Lower lobe of right lung (tissue), 2 donors: ENCODE measurements around the gene NLRP6. TPM values are rescaled to one million over a fixed set of nuclear protein-coding genes. Genes with fewer than 3 reads are reported as not detected.
"Not testable (repeated sequence)": the region's sequence is repeated elsewhere in the genome, so short reads cannot be mapped to it uniquely, and the experiment has no call there.

Experiments used
- ATAC-seq, 2 donors: fragments of 200-7000 bp; cut with Tn5 transposase; one replicate each; pipeline ENCODE4 v1.9.1; 2020 to 2022; ENCODE audit warnings: mild to moderate bottlenecking in 2 of 2, moderate library complexity in 2 of 2
- DNase-seq: peaks from one replicate; pipeline ENCODE4 v3.0.0-alpha.2; 2020
- H3K27ac ChIP-seq: fragments of 200-600 bp; one replicate; pipeline ENCODE4 v1.8.0; 2022
- H3K27me3 ChIP-seq: fragments of 200-600 bp; one replicate; pipeline ENCODE4 v1.8.0; 2022; ENCODE audit warnings: low read depth
- H3K36me3 ChIP-seq: fragments of 200-600 bp; one replicate; pipeline ENCODE4 v1.8.0; 2022; ENCODE audit warnings: mild to moderate bottlenecking
- H3K4me1 ChIP-seq: fragments of 200-600 bp; one replicate; pipeline ENCODE4 v1.8.0; 2022
- H3K4me3 ChIP-seq: fragments of 200-600 bp; one replicate; pipeline ENCODE4 v1.8.0; 2022; ENCODE audit warnings: mild to moderate bottlenecking
- H3K9me3 ChIP-seq: fragments of 200-600 bp; one replicate; pipeline ENCODE4 v1.8.0; 2022
- intact Hi-C: fragments of 100-400 bp; cut with DNase I; formaldehyde crosslinking; loops from one replicate; pipeline ENCODE4 v1.11.0; 2022
- total RNA-seq: library from RNA; stranded (reverse); fragmentation: NEBNext Ultra II Directional; extraction: Animal tissue kit (Norgen Biotek cat#: 25700); gene quantifications from one replicate; pipeline ENCODE4 v1.2.1, GENCODE V29; 2021
- TF ChIP-seq, protein P1 (sequence below): fragments of 200-600 bp; IDR thresholded peaks from one replicate; pipeline ENCODE4 v1.8.0; 2022; ENCODE audit warnings: antibody characterized with exemption, mild to moderate bottlenecking
- donor health status: DM: no; HTN: yes; CAD: no; lungs with severe emphysema.

The NLRP6 gene
- total RNA-seq, 1 donor from 2014 or later, result 1.3 TPM

- Histone ChIP-seq H3K27ac (peak overlapping the region; percentile 82), H3K27me3 (no peaks in the 10 kb centered on the region), H3K9me3 (no peaks in the 10 kb centered on the region), H3K4me1 (peaks cover 54% of the 10 kb centered on the region), H3K4me3 (peak overlapping the region; percentile 61), H3K36me3 (no peaks in the 10 kb centered on the region)
- intact Hi-C loops, result no loop called here
- DNase-seq (no peak), ATAC-seq (no peak)
- TF ChIP-seq, protein P1, sequence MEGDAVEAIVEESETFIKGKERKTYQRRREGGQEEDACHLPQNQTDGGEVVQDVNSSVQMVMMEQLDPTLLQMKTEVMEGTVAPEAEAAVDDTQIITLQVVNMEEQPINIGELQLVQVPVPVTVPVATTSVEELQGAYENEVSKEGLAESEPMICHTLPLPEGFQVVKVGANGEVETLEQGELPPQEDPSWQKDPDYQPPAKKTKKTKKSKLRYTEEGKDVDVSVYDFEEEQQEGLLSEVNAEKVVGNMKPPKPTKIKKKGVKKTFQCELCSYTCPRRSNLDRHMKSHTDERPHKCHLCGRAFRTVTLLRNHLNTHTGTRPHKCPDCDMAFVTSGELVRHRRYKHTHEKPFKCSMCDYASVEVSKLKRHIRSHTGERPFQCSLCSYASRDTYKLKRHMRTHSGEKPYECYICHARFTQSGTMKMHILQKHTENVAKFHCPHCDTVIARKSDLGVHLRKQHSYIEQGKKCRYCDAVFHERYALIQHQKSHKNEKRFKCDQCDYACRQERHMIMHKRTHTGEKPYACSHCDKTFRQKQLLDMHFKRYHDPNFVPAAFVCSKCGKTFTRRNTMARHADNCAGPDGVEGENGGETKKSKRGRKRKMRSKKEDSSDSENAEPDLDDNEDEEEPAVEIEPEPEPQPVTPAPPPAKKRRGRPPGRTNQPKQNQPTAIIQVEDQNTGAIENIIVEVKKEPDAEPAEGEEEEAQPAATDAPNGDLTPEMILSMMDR, result no peak
Observed at GRCh38 chr11:315516-315994, 37.3 kb downstream of the NLRP6 start.

DNA sequence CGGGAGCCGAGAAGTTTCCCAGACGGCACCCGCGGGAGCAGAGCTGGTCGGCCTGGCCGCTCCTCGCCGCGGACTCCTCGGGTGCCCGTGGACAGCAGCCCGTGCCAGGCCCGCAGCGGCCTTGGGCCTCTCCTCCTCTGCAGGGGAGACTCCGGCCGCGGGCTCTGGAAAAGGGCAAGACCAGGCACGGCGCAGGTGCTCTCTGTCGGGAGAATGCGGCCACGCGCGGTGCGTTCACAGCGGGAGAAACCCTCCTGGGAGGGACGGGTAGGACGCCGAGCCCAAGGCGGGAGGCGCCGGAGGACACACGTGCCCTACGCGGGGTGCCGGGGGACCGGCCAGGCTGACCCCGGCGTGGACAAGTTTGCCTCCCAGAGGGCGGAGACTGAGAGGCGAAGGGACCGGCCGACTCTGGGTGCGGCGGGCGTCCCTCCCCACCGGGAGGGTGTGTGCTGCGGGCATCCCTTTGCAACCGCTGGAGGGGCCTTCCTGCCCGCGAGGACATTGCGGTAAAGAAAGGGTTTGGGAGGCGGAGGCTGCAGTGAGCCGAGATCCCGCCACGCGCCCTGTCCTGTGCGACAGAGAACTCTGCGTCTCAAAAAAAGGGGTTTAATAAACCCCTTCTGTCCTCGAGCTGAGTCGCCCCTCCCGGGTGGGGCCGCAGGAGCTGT lies 38.0 kb downstream of the NLRP6 start:
- H3K27me3 ChIP-seq, result no peaks in the 10 kb centered on the region
- peak; percentile 54 for DNase-seq
- ATAC-seq, result no peak
- H3K4me1 ChIP-seq, result peaks cover 54% of the 10 kb centered on the region
- H3K36me3 ChIP-seq, result no peaks in the 10 kb centered on the region
- H3K4me3 ChIP-seq, result peak overlapping the region; percentile 61
- no peaks in the 10 kb centered on the region for H3K9me3 ChIP-seq
- peak overlapping the region; percentile 82 for H3K27ac ChIP-seq
- intact Hi-C loops, result no loop called here
- TF ChIP-seq, protein P1, result no peak

GRCh38 chr11:316891-317301 lies 38.7 kb downstream of the NLRP6 start:
- H3K27me3 ChIP-seq, result no peaks in the 10 kb centered on the region
- no peak for ATAC-seq
- peak overlapping the region; percentile 61 for H3K4me3 ChIP-seq
- H3K9me3 ChIP-seq, result no peaks in the 10 kb centered on the region
- DNase-seq, result no peak
- H3K4me1 ChIP-seq, result peaks cover 51% of the 10 kb centered on the region
- TF ChIP-seq, protein P1, result no peak
- peak overlapping the region; percentile 82 for H3K27ac ChIP-seq
- no peaks in the 10 kb centered on the region for H3K36me3 ChIP-seq
- intact Hi-C loops, result no loop called here

GRCh38 chr11:317668-318404 lies 39.6 kb downstream of the NLRP6 start:
- Histone ChIP-seq H3K4me3 (peak overlapping the region; percentile 61), H3K27ac (peak overlapping the region; percentile 82), H3K4me1 (peaks cover 43% of the 10 kb centered on the region)
- H3K36me3 ChIP-seq, DNase-seq, intact Hi-C loops, H3K27me3 ChIP-seq, H3K9me3 ChIP-seq: not testable (repeated sequence)
- ATAC-seq, result peak in 1 of 2 donors; percentile 0

DNA sequence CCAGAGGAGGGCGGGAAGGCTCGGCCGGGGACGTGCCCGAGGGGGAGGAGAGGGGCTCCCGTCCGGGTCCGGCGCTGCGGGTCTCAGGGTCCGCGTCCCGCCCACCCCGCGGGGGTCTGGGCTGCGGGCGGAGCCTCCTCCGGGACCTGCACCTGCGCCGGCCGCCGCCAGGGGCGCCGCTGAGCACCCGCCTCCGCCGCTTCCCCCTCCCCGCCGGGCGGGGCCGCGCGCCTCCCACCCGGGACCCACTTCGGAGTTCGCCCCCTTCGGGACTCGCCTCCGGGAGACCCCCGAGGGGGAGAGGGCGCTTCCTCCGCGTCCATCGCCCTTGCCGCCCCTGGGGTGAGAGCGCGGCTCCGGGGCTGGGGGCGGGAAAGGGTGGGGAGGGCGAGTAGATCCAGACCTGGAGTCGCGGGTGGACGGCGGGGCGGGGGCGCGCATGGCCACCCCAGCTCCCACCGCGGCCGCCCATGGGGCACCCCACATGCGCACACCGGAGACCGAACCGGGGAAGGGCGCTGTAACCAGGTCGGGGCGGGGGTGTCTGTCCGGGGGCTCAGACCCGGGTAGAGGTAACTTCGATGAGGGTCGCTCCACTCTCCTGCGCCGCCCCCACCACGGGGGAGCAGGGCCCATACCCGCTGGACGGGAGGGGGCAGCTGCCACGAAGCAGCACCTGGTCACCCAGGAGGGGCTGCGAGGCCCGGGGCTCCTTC lies 40.4 kb downstream of the NLRP6 start:
- intact Hi-C loops, H3K27me3 ChIP-seq, H3K36me3 ChIP-seq, H3K9me3 ChIP-seq, DNase-seq: not testable (repeated sequence)
- peak overlapping the region; percentile 84 for H3K27ac ChIP-seq
- peak; percentile 80 to 85 for ATAC-seq
- peaks cover 35% of the 10 kb centered on the region for H3K4me1 ChIP-seq
- H3K4me3 ChIP-seq, result peak overlapping the region; percentile 79

- DNase-seq (peak; percentile 56), ATAC-seq (peak; percentile 59 to 61)
- peak overlapping the region; percentile 79 for H3K4me3 ChIP-seq
- H3K4me1 ChIP-seq, result peaks cover 35% of the 10 kb centered on the region
- H3K9me3 ChIP-seq, intact Hi-C loops, H3K36me3 ChIP-seq, H3K27me3 ChIP-seq: not testable (repeated sequence)
- H3K27ac ChIP-seq, result peak overlapping the region; percentile 84
Observed at GRCh38 chr11:319121-319887, 41.1 kb downstream of the NLRP6 start.

DNA sequence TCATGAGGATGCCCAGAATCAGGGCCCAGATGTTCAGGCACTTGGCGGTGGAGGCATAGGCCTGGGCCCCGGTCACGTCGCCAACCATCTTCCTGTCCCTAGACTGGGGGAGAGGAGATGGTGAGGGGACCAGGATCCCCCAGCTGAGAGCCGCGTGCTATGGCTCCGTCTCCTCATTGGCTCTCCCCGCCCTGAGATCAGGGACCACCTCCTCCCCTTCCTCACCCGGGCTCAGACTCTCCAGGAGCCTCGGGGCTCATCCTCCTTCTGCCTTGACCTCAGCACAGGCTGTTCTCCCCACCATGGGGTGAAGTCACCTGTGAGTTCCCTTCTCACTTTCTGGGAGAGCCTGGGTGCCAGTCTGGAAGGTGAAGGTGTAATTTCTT lies 41.7 kb downstream of the NLRP6 start:
- peaks cover 40% of the 10 kb centered on the region for H3K4me1 ChIP-seq
- not testable (repeated sequence) for DNase-seq

More for the DNA sequence above, 41.7 kb downstream of the NLRP6 start:
- H3K27me3 ChIP-seq, H3K9me3 ChIP-seq, intact Hi-C loops, H3K36me3 ChIP-seq: not testable (repeated sequence)
- Histone ChIP-seq H3K27ac (peak overlapping the region; percentile 84), H3K4me3 (peak overlapping the region; percentile 79)
- ATAC-seq, result peak; percentile 1
